HEK293T (cell line): ENCODE measurements around the gene PHRF1.

Source experiments
- HDGF ChIP-seq: fragments of 450-650 bp; IDR thresholded peaks from 2 replicates; pipeline ENCODE4 v1.6.1; 2017; ENCODE audit warnings: antibody characterized with exemption, borderline replicate concordance
- PKNOX1 ChIP-seq: fragments of 450-650 bp; IDR thresholded peaks from 2 replicates; pipeline ENCODE4 v1.6.1; 2016
- ZNF384 ChIP-seq: fragments of 450-650 bp; IDR thresholded peaks from 2 replicates; pipeline ENCODE4 v1.6.1; 2016

GRCh38 chr11:619628-620050, 43.4 kb downstream of the PHRF1 start:
- TF ChIP-seq PKNOX1 (no peak), HDGF (no peak), ZNF384 (no peak)
